Measurements from ENCODE around the gene KRT17. TPM values are rescaled to one million over a fixed set of nuclear protein-coding genes. Genes with fewer than 3 reads are reported as not detected.

The KRT17 gene
- polyA plus RNA-seq, 1 donor from 2014 or later, result not detected

DNA sequence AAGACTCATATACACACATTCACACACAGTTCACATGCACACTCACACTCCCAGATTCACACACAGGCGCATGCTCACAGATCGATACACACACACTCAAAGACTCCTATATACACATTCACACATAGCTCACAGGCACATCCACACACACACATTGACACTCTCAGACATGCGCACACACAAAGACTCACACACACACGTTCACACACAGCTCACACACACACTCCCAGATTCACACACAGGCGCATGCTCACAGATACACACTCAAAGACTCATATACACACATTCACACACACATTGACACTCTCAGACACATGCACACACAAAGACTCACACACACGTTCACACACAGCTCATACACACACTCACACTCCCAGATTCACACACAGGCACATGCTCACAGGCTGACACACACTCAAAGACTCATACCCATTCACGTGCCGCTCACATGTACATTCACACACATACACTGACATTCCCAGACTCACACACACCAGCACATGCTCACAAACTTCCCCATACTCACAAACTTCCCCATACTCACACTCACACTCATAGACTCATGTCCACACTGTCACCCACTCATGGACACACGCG lies 25.6 kb upstream of the KRT17 start:
- no peaks in the 10 kb centered on the region for H4K20me1 ChIP-seq (ENCODE audit: insufficient read depth)
- H3K4me3 ChIP-seq (ENCODE audit: low read length), result no peak overlapping the region
- no peaks in the 10 kb centered on the region for H3K9me3 ChIP-seq (ENCODE audit: low read length)
- no peak overlapping the region for H2AFZ ChIP-seq (ENCODE audit: low read depth, low read length)
- no peaks in the 10 kb centered on the region for H3K9me2 ChIP-seq (ENCODE audit: insufficient read depth, low read length)
- H3K79me2 ChIP-seq (replicated peaks; ENCODE audit: insufficient read depth, low read length), result no peaks in the 10 kb centered on the region
- peaks cover 4% of the 10 kb centered on the region for H3K27me3 ChIP-seq (ENCODE audit: insufficient read depth, low read depth, low read length)
- no peaks in the 10 kb centered on the region for H3K36me3 ChIP-seq (ENCODE audit: insufficient read depth, low read length)
- H3F3A ChIP-seq (ENCODE audit: insufficient read depth, low read length, poor library complexity, severe bottlenecking), result no peaks in the 10 kb centered on the region
- TF ChIP-seq REST (IDR thresholded peaks at IDR 0.05; ENCODE audit: borderline replicate concordance) (no peak), POLR2AphosphoS5 (IDR thresholded peaks at IDR 0.05) (no peak), CTCF (IDR thresholded peaks at IDR 0.05; ENCODE audit: poor library complexity, severe bottlenecking) (no peak), SMC3 (conservative IDR thresholded peaks at IDR 0.05; ENCODE audit: poor library complexity) (no peak), EP300 (conservative IDR thresholded peaks at IDR 0.05; ENCODE audit: poor library complexity, severe bottlenecking) (no peak)
- H3K4me2 ChIP-seq (ENCODE audit: low read length), result no peak overlapping the region
- no peak overlapping the region for H3K27ac ChIP-seq (ENCODE audit: low read length)
- H3K9ac ChIP-seq (ENCODE audit: low read length), result no peak overlapping the region

GRCh38 chr17:41648411-41649195 lies 24.2 kb upstream of the KRT17 start:
- Histone ChIP-seq H3K9ac (ENCODE audit: low read length) (peak overlapping the region; percentile 20), H3K4me3 (ENCODE audit: low read length) (peak overlapping the region; percentile 56), H3K36me3 (ENCODE audit: insufficient read depth, low read length) (no peaks in the 10 kb centered on the region), H4K20me1 (ENCODE audit: insufficient read depth) (no peaks in the 10 kb centered on the region), H3K27ac (ENCODE audit: low read length) (no peak overlapping the region), H3K4me2 (ENCODE audit: low read length) (no peak overlapping the region), H3K79me2 (replicated peaks; ENCODE audit: insufficient read depth, low read length) (no peaks in the 10 kb centered on the region), H3K9me3 (ENCODE audit: low read length) (no peaks in the 10 kb centered on the region), H3F3A (ENCODE audit: insufficient read depth, low read length, poor library complexity, severe bottlenecking) (no peaks in the 10 kb centered on the region), H3K27me3 (ENCODE audit: insufficient read depth, low read depth, low read length) (peaks cover 4% of the 10 kb centered on the region), H3K9me2 (ENCODE audit: insufficient read depth, low read length) (no peaks in the 10 kb centered on the region), H2AFZ (ENCODE audit: low read depth, low read length) (no peak overlapping the region)
- no peak for TF ChIP-seq MXI1 (conservative IDR thresholded peaks at IDR 0.05; ENCODE audit: poor library complexity, severe bottlenecking)
- peak; percentile 57 for TF ChIP-seq RAD21 (conservative IDR thresholded peaks at IDR 0.05)
- no peak for TF ChIP-seq TAF1 (IDR thresholded peaks at IDR 0.05; ENCODE audit: low read depth)
- TF ChIP-seq REST (IDR thresholded peaks at IDR 0.05; ENCODE audit: borderline replicate concordance), result no peak
- TF ChIP-seq EZH2 (IDR thresholded peaks at IDR 0.05; ENCODE audit: borderline replicate concordance, insufficient read depth, low read length, poor library complexity, severe bottlenecking), result no peak
- peak; percentile 79 for TF ChIP-seq CTCF (IDR thresholded peaks at IDR 0.05; ENCODE audit: poor library complexity, severe bottlenecking)
- TF ChIP-seq EP300 (conservative IDR thresholded peaks at IDR 0.05; ENCODE audit: poor library complexity, severe bottlenecking), result no peak
- TF ChIP-seq POLR2AphosphoS5 (IDR thresholded peaks at IDR 0.05), result no peak
- peak; percentile 76 for TF ChIP-seq SMC3 (conservative IDR thresholded peaks at IDR 0.05; ENCODE audit: poor library complexity)

Measured in neural cell (in vitro differentiated cells).